Measurements from ENCODE around the gene HDAC10.

The HDAC10 gene

GRCh38 chr22:50236731-50237409 is 14.2 kb downstream of the HDAC10 start:
- no peak for DNase-seq (ENCODE audit: extremely low read depth, low read depth)
- TF ChIP-seq CTCF (IDR thresholded peaks at IDR 0.05; ENCODE audit: low read depth, low read length): peak; percentile 31

- TF ChIP-seq CTCF (IDR thresholded peaks at IDR 0.05; ENCODE audit: low read depth, low read length): no peak
- no peak for DNase-seq (ENCODE audit: extremely low read depth, low read depth)
These were observed 17.8 kb downstream of the HDAC10 start for GRCh38 chr22:50233223-50233622.

- TF ChIP-seq CTCF (IDR thresholded peaks at IDR 0.05; ENCODE audit: low read depth, low read length): no peak
These were observed 18.4 kb downstream of the HDAC10 start for GRCh38 chr22:50232481-50233151.

GRCh38 chr22:50229370-50229769 is 21.7 kb downstream of the HDAC10 start:
- DNase-seq (ENCODE audit: extremely low read depth, low read depth): no peak
- no peak for TF ChIP-seq CTCF (IDR thresholded peaks at IDR 0.05; ENCODE audit: low read depth, low read length)

More at GRCh38 chr22:50232481-50233151, 18.4 kb downstream of the HDAC10 start:
- DNase-seq (ENCODE audit: extremely low read depth, low read depth): no peak

GRCh38 chr22:50228366-50228765 is 22.7 kb downstream of the HDAC10 start:
- TF ChIP-seq CTCF (IDR thresholded peaks at IDR 0.05; ENCODE audit: low read depth, low read length): no peak
- no peak for DNase-seq (ENCODE audit: extremely low read depth, low read depth)

- no peak for TF ChIP-seq CTCF (IDR thresholded peaks at IDR 0.05; ENCODE audit: low read depth, low read length)
- DNase-seq (ENCODE audit: extremely low read depth, low read depth): no peak
These were observed 23.4 kb downstream of the HDAC10 start for GRCh38 chr22:50227579-50228215.

GRCh38 chr22:50226875-50227165 is 24.2 kb downstream of the HDAC10 start:
- no peak for TF ChIP-seq CTCF (IDR thresholded peaks at IDR 0.05; ENCODE audit: low read depth, low read length)
- DNase-seq (ENCODE audit: extremely low read depth, low read depth): no peak

Data from AG09319 (cell line).